ENCODE results near the gene GFOD2. TPM values are rescaled to one million over a fixed set of nuclear protein-coding genes. Genes with fewer than 3 reads are reported as not detected.

Gene GFOD2
- polyA plus RNA-seq, 3 donors, result 3.7 to 9.4 (median 3.8) TPM

- Mint-ChIP-seq H3K36me3 (peaks cover 15 to 28% of the 10 kb centered on the region in 2 donors), H3K27ac (no peak overlapping the region), H3K9me3 (no peaks in the 10 kb centered on the region), H3K4me3 (no peak overlapping the region), H3K27me3 (ENCODE audit: low read depth in 3 of 3) (peaks cover 0 to 2% (median 2%) of the 10 kb centered on the region in 3 donors), H3K4me1 (peaks cover 27% of the 10 kb centered on the region)
- no peak for DNase-seq
- H3K27ac ChIP-seq (ENCODE audit: low read depth in 1 of 2, low read length in 2 of 2), result no peak overlapping the region
- peaks cover 18 to 20% of the 10 kb centered on the region in 2 donors for H3K4me1 ChIP-seq (ENCODE audit: control insufficient read depth in 1 of 2, insufficient read depth in 2 of 2, low read length in 2 of 2)
- H3K9ac ChIP-seq (ENCODE audit: insufficient read depth, low read length, poor library complexity, severe bottlenecking), result no peak overlapping the region
- H3K79me2 ChIP-seq (ENCODE audit: insufficient read depth, low read length), result no peaks in the 10 kb centered on the region
- H3K9me3 ChIP-seq (replicated peaks in 1 of 2; ENCODE audit: control insufficient read depth in 1 of 2, insufficient read depth in 1 of 2, low read length in 2 of 2), result no peaks in the 10 kb centered on the region
- WGBS (ENCODE audit: insufficient coverage), result 98% methylated on average over 17 of the region's 17 CpGs
- no peak for TF ChIP-seq CTCF (IDR thresholded peaks at IDR 0.05)
- H3K27me3 ChIP-seq (ENCODE audit: control insufficient read depth in 2 of 2, insufficient read depth in 2 of 2, low read length in 2 of 2), result no peaks in the 10 kb centered on the region
- intact Hi-C loops (cut with micrococcal nuclease), result loop anchor here in 1 of 2 donors (10.0 kb wide), 1 partner anchor 549 kb away; no protein-coding TSS in a partner anchor
- no peak overlapping the region for H3K4me2 ChIP-seq (replicated peaks; ENCODE audit: extremely low read depth, low read length, poor library complexity, severe bottlenecking)
- H3K36me3 ChIP-seq (replicated peaks in 1 of 2; ENCODE audit: control insufficient read depth in 1 of 2, insufficient read depth in 2 of 2, low read length in 2 of 2), result peaks cover 2 to 6% of the 10 kb centered on the region in 2 donors
- no peak overlapping the region for H2AFZ ChIP-seq (ENCODE audit: insufficient read depth, low read depth, low read length, poor library complexity, severe bottlenecking)
- H4K20me1 ChIP-seq (ENCODE audit: insufficient read depth, low read length), result no peaks in the 10 kb centered on the region
- no peak overlapping the region for H3K4me3 ChIP-seq (replicated peaks in 1 of 3; ENCODE audit: low read depth in 2 of 3, low read length in 3 of 3)
These were observed 43.6 kb downstream of the GFOD2 start for GRCh38 chr16:67675579-67675935.

GRCh38 chr16:67674851-67675578 lies 44.1 kb downstream of the GFOD2 start:
- H3K4me1 Mint-ChIP-seq, result peaks cover 27% of the 10 kb centered on the region
- DNase-seq, result no peak
- Histone ChIP-seq H3K27ac (ENCODE audit: low read depth in 1 of 2, low read length in 2 of 2) (no peak overlapping the region), H3K79me2 (ENCODE audit: insufficient read depth, low read length) (no peaks in the 10 kb centered on the region), H3K4me1 (ENCODE audit: control insufficient read depth in 1 of 2, insufficient read depth in 2 of 2, low read length in 2 of 2) (peaks cover 18 to 20% of the 10 kb centered on the region in 2 donors), H4K20me1 (ENCODE audit: insufficient read depth, low read length) (no peaks in the 10 kb centered on the region), H3K9ac (ENCODE audit: insufficient read depth, low read length, poor library complexity, severe bottlenecking) (no peak overlapping the region), H3K36me3 (replicated peaks in 1 of 2; ENCODE audit: control insufficient read depth in 1 of 2, insufficient read depth in 2 of 2, low read length in 2 of 2) (peaks cover 2 to 3% of the 10 kb centered on the region in 2 donors), H3K4me2 (replicated peaks; ENCODE audit: extremely low read depth, low read length, poor library complexity, severe bottlenecking) (no peak overlapping the region), H3K9me3 (replicated peaks in 1 of 2; ENCODE audit: control insufficient read depth in 1 of 2, insufficient read depth in 1 of 2, low read length in 2 of 2) (no peaks in the 10 kb centered on the region), H2AFZ (ENCODE audit: insufficient read depth, low read depth, low read length, poor library complexity, severe bottlenecking) (no peak overlapping the region), H3K27me3 (ENCODE audit: control insufficient read depth in 2 of 2, insufficient read depth in 2 of 2, low read length in 2 of 2) (no peaks in the 10 kb centered on the region), H3K4me3 (replicated peaks in 1 of 3; ENCODE audit: low read depth in 2 of 3, low read length in 3 of 3) (no peak overlapping the region)
- H3K36me3 Mint-ChIP-seq, result peaks cover 10 to 23% of the 10 kb centered on the region in 2 donors
- TF ChIP-seq CTCF (IDR thresholded peaks at IDR 0.05), result no peak
- intact Hi-C loops (cut with micrococcal nuclease), result loop anchor here (5.0 to 10.0 kb wide), 3 partner anchors 42 to 550 kb away; partner anchors contain the start of gene GFOD2 (in 1 of the 2)
- 98% methylated on average over 27 of the region's 28 CpGs for WGBS (ENCODE audit: insufficient coverage)
- H3K4me3 Mint-ChIP-seq, result no peak overlapping the region
- H3K9me3 Mint-ChIP-seq, result no peaks in the 10 kb centered on the region
- H3K27ac Mint-ChIP-seq, result peak overlapping the region in 4 of 7 donors; percentile 12 to 91 (median 50)
- H3K27me3 Mint-ChIP-seq (ENCODE audit: low read depth in 3 of 3), result peaks cover 0 to 2% (median 2%) of the 10 kb centered on the region in 3 donors
